Activated effector memory CD4-positive, alpha-beta T cell treated with Interleukin-2 at 50 U/mL for 16 hours (primary cell): Measurements from ENCODE around the gene ARHGAP44.
"Not testable (repeated sequence)": the region's sequence is repeated elsewhere in the genome, so short reads cannot be mapped to it uniquely, and the experiment has no call there.

Source experiments
- DNase-seq: peaks from one replicate; pipeline ENCODE4 v3.0.0-alpha.2; 2020

Gene ARHGAP44

DNA sequence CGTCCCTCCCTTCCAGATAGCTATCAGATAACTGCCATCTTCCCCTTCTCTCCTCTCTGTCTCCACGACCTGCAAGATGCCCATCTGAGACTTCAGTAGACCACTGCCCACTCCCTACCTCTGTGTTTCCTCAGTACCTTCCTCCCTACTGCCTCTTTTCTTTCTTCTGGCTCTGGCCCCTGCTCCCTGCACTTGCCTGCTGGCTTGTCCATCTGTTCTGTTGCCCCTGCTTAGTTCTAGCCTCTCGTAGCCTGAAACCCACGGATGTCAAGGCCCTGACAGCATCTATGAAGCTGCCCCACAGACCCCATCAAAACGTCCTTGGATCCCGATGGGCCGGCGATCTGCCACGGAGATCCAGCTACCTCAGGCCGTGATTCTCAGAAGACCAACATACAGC, 175.5 kb downstream of the ARHGAP44 start:
- DNase-seq, result no peak

DNA sequence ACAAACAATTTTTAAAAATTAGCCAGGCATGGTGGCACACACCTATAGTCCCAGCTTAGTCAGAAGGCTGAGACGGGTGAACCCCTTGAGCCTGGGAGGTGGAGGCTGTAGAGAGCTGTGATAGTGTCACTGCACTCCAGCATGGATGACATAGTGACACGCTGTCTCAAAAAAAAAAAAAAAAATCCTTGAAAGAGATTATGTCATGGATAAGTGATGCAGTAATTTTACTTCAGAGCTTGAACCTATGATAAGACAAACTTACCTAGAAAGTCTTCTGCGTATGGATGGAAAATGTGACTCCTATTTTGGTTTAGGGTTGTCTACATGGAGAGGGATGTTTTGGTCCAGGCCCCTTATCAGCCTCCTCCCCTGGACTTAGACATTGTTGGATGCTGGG, 176.7 kb downstream of the ARHGAP44 start:
- DNase-seq, result no peak

DNA sequence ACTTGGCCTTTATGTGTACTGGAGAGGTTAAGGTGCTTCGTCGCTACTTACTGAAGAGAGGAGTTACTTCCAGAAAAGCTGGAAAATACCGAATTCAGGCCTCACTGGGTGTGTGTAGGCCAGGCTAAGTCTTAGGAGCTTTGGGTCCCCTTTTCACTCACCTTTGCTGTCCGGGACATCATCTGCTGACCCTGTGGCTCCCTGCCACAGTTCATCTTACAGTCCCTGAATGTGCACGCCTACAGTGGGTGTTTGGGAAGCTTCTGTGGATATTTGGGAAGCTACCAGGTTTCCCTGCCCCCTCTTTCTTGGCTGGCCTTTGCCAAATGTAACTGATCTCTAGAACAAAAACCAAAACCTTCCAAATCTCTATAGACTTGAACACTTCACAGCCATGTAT, 177.1 kb downstream of the ARHGAP44 start:
- DNase-seq, result no peak

DNA sequence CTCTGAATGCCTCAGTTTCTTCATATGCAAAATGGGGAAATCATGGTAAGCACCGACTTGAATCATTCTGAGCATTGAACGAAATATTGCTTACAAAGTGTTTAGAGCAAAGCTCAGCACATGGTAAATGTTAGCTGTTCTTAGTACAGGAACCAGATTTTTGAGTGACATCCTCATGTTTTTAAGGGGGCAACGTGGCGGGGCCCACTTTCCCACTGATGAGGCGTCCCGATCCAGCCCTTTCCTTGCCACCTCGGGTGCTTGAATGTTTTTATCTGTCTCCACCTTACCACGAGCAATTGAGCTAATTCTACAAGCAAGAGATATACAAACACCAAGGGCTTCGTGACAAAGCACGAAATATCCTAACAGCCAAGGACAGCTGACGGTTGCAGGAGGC, 178.7 kb downstream of the ARHGAP44 start:
- DNase-seq, result no peak

DNA sequence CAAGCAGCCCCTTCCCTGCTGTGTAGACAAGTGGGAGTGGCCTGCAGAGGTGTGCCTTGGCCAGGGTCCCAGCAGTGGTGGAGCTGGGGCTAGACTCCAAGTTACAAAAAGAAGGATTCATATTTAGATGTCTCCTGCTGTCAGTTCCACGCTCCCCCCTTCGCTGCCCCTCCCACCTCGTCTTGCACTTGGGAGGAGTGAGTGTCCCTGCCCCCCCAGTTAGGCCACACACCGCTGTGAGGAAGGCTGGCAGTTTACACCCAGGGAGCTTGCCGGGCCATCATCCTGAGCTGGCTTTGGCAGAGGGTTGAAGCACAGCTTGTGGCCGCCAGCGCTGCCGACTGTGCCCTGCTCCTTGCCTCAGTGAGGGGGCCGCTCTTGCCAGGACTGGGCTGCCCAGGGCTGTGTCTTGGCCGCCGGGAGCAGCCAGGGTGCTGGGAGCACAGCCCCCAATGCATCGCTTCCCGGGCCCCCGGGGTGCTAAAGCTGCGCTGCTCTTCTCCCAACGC, 184.3 kb downstream of the ARHGAP44 start:
- DNase-seq, result no peak

DNA sequence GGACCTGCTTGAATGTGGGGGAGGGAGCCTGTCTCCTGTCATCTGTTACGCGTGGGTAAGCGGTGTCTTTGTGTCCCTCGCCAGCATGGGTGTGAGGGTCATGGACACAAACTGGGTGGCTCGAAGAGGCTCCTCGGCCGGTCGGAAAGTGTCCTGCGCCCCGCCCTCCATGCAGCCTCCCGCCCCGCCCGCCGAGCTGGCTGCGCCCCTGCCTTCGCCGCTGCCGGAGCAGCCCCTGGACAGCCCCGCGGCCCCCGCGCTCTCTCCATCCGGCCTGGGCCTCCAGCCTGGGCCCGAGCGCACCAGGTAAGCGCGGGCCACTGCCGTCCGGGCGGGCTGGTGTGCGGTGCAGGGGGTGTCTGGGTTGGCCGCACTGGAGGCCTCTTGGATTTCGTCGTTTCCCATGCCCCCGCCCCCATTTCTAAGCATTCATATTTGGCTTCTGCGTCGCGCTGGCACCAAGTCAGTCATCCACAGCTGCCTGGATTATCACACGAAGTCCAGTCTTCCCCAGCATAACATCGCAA, 184.8 kb downstream of the ARHGAP44 start:
- no peak for DNase-seq

DNA sequence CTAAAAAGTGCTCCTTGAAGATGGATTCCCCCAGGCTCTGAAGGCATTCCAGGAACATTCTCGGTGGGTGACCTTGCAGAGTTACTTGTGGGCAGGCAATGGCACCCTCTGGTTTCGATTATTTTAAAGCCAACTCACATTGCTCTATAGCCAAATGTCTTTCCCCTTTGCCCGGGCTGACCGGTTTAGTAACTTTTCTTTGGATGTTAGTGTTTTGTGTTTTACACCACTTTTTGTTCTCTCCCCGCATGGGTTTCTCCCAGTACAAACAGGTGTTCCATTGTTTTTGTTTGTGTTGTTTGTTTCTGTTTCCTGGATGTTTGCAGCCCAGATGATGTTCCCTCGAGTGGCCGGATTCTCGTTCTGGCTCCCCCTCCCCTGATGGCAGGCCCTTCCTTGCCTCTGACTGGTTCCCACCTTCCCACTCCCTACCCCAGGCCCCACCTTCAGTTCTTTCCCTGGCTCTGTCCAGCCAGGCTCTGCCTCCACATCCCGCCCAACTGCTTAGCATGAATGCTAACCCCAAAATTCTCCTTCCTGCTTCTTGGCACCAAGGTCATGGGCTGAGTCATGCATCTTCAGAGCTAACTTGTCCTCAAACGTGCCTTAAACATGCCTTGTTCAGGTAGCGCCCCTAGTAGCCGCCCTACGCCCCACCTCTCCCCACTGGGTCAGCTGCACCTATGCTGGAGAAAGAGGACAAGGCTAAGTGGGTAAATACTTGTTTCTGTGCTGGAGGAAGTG, 187.9 kb downstream of the ARHGAP44 start:
- no peak for DNase-seq

DNA sequence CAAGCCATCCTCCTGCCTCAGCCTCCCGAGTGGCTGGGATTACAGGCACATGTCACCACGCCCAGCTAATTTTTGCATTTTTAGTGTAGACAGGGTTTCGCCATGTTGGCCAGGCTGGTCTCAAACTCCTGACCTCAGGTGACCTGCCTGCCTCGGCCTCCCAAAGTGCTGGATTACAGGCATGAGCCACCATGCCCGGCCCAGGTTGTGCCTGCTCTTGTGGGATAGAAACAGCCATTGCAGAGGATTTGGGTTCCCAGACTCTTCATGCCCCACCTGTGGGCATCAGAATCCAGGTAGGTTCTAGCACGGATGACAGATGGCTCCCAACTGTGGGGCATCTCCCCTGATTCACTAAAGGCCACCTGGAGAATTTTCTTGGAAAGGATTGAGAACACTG, 189.5 kb downstream of the ARHGAP44 start:
- not testable (repeated sequence) for DNase-seq

DNA sequence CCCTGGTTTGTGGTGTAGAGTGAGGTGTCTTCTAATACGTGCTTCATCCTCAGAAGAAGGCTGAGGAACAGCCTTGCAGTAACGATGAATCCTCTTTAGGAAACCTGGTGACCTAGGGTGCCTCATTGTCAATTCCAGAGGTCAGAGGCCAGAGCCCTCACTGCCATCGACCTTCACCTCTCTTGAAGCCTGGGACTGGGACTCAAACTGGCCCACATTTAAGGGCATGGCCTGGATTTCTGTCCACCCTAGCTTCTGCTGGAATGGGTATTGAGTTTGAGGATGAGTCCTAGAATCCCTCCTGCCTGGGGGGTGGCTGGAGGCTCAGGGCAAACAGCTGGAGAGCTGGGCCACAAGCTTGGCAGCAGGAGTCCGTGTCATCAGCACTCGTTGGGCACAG, 189.9 kb downstream of the ARHGAP44 start:
- DNase-seq, result no peak

DNA sequence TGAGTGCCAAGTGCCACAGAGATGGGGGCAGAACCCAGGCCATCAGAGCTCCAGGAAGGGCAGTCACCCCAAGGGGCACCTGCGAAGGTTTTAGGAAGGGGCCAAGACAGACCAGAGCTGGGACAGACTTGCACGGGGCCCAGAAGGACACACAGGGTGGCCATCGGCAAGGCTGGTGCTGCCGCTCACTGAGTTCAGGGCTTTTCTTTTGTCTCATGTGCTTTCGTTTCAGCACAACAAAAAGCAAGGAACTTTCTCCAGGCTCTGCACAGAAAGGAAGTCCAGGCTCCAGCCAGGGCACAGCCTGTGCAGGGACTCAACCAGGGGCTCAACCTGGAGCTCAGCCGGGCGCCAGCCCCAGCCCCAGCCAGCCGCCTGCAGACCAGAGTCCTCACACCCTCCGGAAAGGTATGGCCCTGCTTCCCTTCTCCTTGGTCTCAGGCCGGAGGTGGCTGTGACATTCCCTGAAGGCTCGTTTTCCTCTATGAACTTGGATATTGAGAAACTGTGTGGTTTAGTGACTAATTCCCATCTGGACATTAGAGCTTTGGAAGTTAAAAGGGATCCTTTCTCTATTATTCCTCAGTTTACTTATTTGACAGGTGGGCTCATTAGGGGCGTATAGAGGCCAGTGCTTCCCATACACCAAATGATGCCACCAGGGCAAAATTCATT, 190.7 kb downstream of the ARHGAP44 start:
- no peak for DNase-seq

DNA sequence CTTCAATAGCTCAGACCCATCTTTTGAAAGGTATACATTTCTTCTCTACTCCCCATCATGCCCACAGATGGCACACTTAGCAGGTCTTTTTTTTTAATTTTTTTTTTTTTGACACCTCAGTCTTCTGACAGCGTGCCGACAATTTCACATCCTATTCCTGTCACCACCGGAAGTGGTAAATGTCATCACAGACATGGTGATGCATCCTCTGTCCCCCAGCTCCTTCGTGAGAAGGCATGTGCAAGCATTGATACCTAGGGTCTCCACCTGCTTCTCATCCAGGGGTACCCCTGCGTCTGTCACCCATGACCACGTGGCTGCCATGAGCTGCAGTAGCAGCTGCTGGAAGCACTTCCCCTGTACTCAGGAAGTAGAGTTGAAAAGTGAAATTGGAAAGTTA, 192.9 kb downstream of the ARHGAP44 start:
- no peak for DNase-seq

DNA sequence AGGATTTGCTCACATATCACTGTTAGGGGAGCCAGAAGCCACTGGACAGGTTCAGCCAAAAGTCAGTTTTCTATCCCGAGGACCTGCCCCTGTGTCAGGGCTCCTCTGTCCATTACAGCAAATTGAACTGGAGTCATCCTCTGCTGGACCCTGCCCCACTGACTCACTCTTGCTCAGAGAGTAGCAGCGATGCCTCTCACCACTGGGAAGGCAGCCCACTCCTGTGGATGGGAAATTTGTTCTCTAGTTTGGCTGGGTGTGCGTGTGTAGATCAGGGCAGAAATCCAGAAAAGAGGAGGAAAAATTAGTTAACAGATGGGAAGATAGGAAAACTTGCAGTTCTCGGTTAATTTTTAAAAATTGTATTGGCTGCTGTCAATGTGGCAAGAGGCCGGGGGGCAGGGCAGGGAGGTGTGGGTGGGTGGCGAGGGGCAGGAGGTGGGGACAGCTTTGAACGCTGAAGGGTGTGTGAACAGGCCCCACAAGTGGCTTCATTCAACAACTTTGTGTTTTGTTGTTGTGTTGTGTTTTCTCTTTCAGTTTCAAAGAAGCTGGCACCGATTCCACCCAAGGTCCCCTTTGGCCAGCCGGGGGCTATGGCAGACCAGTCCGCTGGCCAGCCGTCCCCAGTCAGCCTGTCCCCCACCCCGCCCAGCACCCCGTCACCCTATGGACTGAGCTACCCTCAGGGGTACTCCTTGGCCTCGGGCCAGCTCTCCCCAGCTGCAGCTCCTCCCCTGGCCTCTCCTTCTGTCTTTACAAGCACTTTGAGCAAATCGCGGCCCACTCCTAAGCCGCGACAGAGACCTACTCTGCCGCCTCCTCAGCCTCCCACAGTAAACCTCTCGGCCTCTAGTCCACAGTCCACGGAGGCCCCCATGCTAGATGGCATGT, 194.9 kb downstream of the ARHGAP44 start:
- DNase-seq, result no peak

DNA sequence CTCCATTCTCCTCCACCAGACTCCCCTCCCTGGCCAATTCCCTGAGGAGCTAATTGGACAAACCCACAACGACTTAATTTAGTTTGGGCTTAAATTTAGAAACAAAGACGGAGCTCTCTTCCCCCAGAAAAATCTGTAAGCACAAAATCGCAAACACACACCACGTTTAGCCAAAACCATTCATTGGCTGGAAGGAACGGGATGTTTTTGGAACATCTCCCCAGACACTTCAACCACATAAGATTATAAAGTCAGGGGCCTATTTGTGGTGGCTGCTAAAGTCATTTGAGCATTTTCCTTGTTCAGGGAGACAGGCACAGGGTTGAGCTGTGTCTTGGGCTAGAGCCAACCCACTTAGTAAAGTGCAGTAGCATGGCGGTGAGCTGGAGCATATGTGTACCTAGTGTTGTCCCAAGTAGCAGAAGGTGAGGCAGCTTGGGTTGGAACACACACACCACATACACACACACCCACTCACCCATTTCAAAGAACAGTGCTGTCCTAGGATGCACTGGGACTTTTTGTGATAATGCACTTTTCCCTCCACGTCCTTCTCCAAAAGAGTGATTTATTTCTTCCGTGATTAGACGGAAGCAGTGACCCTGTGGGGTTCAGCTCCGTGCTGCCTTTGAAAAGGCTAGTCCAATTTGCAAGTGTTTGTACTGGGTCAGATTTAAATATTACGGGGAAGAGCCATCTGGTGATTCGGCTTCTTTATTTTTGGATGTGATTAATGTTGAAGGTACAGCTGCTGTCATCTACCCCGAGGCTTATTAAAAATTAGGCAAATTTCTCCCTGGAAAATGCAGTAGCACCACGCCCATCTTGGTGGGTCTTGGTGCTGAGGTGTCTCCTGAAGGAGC, 196.4 kb downstream of the ARHGAP44 start:
- no peak for DNase-seq

DNA sequence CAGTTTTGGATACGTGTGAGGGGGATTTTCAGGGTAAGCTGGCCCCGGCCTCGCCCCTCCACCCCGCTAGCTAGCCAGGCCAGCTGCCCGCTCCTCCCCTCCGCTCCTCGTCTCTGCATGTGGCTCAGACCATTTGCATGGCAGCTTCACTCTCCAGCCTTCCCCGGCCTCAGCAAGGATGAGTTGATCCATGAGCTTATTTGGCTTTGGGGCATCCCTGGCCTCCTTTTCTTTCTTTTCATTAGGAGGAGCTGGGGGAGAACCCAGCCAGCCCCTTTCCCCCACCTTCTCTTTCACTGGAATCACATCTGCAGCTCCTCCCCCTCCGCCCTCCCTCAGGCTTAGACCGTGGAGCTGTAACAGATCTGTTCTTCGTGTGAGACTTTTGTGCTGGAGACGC, 197.8 kb downstream of the ARHGAP44 start:
- DNase-seq, result no peak

DNA sequence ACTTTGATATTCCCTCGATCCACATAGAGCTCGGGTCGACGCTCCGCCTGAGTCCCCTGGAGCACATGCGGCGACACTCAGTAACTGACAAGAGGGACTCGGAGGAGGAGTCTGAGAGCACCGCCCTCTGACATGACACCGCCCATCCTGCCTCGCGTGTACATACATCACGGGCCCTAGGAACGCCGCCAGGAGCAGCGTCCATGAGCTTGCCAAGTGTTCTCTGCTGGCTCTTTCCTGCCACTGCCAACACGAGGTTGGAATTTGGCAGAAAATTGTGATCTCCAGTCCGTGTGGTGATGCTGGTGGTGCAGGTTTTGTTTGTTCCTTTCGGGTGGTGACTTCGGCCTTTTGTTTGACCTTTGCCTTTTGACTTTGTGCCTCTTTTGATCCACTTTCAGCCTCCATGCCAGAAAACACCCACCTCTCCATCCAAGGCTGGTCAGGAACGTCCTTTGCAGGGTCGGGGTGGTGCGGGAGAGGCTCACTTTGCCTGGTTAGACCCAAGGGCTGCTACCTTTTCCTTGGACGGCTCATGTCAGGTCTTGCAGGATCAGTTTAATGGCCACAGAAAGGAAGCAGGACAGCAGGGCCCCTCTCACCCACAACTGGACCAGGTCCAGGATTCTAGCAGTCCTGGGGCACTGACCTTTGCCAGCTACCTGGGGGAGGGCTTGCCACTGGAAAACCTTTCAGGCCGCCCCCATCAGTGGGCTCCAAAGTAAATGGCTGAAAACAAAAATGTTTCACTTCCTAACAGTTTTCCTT, 200.9 kb downstream of the ARHGAP44 start:
- DNase-seq, result no peak

DNA sequence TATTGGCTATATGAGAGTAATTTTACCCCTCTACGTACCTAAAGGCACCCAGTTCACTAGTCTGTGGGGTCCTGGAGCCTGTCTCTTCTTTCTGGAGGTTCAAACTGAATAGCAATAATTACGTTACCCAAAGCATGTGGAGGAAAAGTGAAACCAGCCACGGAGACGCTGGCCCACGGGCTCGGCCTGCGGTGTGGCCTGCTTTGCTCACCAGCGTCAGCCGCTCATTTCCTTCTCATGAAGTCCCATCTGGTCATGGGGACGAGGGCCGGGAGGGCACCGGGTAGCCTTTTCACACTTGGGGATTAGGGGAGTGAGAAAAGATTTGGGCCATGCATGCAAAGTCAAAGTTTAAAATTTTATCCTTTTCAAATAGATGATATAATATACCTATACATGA, 201.6 kb downstream of the ARHGAP44 start:
- no peak for DNase-seq

DNA sequence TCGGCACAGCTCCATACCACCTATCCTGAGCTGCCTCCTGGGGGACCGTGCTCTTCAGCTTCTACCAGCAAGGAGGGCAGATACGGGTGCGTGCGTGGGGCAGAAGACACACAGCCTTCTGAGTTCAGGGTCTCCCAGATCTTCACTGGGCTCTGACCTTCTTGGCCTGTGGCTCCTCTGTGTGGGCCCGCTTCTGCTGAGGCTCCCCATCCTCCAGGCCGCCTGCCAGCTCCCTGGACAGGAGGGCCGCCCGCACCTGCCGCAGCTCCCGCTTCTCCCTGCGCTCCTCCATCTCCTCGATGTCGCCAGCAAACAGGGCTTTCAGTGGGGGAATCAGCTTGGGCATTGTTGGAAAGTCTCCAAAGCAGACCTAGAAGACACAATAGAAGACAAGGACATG, 203.4 kb downstream of the ARHGAP44 start:
- no peak for DNase-seq

DNA sequence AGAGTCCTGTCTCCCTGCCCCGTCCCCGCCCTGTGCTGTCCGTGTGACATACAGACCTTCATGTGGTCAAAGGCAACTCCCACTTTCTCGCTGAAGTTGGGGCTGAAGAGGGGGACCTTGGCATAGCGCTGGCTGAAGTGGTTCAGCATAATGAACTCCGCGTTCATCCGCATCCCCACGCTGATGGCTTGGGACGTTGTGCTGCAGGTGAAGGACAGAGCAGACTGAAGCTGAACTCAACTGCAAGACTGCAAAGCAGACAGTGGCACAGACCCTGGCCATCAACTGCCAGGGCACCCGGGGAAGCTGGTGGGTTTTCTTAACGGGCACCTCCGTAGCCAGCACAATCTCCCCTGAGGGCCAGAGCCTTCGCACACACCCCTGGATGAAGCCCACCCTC, 204.3 kb downstream of the ARHGAP44 start:
- DNase-seq, result no peak

DNA sequence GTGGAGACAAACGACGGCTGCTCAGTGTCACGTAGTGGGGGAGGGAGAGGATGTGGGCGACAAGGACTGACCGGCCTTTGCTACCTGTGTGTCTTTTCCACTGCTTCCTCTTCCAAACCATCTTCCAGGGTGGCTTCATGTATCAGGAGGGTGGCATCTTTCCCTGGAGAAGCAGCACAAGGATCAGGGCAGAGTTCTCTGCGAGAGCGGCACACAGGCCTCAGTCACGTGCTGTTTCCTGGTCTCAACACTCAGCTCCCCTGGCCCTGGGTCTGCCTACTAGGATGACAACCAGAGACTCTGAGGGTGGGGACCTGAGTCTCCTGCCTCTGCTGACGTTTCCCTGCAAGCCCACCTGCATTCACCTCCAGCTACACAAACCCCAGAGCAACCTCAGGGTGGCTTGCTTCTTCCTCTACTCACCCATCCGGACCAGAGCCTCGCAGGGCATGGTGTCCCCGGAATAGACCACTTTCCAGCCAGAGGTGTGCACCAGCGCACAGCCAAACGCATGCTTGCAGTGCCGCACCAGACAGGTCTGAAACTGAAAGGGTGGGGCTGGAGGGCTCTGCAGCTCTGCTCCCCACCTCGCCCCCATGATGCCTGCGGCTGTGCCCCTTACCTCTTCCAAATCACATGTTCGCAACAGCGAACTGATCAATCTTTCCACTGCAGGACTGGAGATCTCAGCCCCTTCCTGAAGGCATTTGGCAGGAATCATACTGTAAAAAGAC, 205.2 kb downstream of the ARHGAP44 start:
- DNase-seq, result no peak

DNA sequence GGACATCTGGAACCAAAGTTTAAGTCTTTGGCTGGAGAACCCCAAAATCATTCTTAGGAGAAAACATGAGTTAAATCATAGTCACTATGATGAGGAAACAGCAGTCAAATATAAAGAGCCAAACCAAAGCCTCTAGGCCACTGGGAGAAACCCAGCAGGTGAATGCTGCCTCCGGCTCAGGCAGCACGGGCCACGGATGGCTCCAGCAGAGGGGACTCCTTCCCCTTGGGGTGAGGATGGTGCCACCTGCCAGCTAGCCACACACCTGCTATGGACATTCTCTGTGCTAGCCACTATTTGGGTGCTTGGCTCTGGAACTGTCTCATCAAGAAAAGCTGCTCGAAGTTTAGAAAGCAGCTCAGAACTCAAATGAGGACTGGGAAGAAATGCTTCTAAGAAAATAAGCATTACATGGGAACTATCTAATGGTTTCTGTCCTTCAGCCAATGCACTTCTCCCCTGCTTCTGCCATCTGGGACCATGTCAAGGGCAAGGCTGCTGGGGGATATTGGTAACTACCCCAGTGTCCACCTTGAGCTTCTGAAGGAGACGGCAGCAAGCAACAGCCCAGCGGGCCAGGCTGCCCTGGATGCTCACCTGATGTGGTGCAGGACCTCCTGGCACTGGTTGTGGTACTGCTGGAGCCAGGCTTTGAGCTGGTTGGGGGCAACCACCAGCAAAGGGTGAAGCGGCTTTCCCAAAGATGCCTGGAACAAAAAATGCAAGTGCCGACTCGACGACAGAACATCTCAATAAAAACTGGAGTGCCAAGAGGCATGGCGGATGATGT, 206.0 kb downstream of the ARHGAP44 start:
- DNase-seq, result no peak
